ENCODE measurements around the gene DOCK2.
"Not testable (repeated sequence)": the region's sequence is repeated elsewhere in the genome, so short reads cannot be mapped to it uniquely, and the experiment has no call there.

Gene DOCK2

DNA sequence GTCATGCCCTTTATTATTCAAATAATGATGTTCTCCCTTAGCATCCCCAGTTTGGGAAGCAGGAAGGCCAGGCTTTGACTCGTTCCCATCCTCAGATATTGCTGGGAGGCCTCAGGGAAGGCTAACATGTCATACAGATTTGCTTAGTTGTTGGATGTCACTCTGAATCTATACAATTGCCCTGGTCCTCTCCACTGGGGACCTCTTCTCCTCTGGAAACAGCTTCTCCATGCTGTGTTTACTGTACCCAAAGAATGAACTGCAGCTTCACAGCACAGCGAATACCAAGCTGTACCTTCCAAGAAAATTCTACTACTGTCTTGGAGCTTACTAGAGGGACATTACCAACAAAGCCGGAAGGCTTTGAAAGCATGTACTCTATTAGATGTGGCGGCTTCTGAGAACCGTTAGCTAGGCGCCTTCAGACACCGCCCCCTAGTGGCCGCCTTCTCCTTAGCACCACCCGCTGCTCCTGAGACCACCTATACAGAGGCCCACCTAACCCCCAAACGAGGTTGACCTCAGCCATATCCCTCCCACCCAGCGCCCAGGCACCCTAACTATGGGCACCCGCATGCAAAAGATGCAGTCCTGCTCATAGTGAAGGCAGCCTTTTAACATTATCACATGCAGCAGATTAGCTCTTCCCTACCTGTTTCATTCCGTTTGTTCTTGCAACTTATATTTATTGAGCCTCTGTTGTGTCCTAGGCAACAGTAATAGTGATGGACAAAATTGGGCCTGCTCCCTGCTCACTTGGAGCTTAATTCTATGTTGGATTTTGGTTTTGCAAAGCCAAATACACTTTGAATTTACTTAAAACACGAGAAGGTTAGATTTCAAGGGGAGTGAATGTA lies 433.7 kb downstream of the DOCK2 start:
- peak; percentile 7 to 14 for DNase-seq

- no peak for DNase-seq
These were observed 434.7 kb downstream of the DOCK2 start for GRCh38 chr5:170071748-170072147.

- DNase-seq = no peak
These were observed 438.6 kb downstream of the DOCK2 start for GRCh38 chr5:170075696-170076095.

- no peak for DNase-seq
These were observed 439.1 kb downstream of the DOCK2 start for GRCh38 chr5:170076211-170076610.

DNA sequence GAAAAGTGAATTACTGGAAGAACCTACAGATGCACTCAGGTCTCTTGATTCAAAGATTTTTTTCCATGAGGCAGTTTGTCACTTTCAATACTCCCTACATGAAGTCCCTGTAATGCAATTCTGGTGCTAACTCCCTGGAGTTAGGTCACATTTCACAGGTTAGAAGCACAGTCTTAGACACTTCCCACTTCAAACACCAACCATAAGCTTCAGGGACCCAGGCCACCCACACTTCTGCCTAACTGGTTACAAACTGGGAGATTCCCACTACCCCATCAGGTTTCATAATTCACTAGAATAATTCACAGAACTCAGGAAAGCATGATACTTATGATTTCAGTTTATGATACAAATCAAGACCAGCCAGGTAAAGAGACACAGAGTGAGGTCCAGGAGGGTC lies 439.7 kb downstream of the DOCK2 start:
- DNase-seq = no peak

DNA sequence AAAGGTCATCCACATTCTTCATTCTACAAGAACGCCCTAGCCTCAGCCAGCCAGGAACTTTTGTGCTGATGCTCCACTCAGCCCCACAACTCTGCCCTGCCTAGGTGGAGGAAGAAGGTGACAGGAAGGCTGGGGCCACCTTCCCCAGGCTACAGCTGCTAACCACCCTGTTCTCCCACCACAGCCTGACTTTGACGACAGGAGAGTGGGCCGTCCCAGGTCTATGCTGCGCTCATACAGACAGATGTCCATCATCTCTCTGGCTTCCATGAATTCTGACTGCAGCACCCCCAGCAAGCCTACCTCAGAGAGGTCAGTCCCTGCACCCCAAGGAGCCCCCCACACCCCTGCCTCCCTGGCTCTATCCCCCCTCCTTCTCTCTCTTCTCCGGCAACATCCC lies 440.5 kb downstream of the DOCK2 start:
- DNase-seq = no peak

DNA sequence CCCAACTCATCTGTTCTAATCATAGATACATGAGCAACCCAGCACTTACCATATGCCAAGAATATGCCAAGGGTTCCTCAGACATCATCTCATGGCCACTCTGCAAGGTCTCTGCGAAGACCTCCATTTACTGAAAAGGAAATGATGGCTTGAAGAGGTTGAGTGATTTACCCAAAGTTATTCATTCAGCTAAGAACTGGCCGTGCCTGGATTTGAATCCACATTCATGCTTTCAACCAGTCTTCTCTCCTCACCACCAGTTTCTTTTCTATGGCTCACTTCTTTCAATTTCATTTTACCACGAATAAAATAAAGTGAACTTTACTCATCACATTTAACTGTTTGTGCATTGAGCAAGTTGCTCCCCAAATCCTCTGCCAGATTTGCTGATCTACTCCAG lies 441.4 kb downstream of the DOCK2 start:
- no peak for DNase-seq

GRCh38 chr5:170078931-170079330 lies 441.9 kb downstream of the DOCK2 start:
- no peak for DNase-seq

GRCh38 chr5:170080217-170080616 lies 443.1 kb downstream of the DOCK2 start:
- no peak for DNase-seq

GRCh38 chr5:170080786-170081445 lies 443.8 kb downstream of the DOCK2 start:
- DNase-seq = no peak

DNA sequence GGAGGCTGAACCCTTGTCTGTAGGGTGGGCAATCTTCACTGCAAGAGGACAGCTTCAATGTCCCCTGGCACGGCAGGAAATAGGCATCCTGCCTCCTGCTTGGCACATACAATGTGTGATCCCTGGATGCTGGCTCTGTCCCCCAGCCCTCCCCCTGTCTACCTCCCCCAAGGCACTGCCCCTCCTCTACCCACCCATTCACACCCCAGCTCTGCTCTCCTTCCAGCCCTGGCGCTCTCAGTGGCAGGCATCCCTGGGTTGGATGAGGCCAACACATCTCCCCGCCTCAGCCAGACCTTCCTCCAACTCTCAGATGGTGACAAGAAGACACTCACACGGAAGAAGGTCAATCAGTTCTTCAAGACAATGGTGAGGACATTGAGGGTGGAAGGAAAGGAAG lies 444.5 kb downstream of the DOCK2 start:
- no peak for DNase-seq

GRCh38 chr5:170082701-170083100 lies 445.6 kb downstream of the DOCK2 start:
- no peak for DNase-seq

DNA sequence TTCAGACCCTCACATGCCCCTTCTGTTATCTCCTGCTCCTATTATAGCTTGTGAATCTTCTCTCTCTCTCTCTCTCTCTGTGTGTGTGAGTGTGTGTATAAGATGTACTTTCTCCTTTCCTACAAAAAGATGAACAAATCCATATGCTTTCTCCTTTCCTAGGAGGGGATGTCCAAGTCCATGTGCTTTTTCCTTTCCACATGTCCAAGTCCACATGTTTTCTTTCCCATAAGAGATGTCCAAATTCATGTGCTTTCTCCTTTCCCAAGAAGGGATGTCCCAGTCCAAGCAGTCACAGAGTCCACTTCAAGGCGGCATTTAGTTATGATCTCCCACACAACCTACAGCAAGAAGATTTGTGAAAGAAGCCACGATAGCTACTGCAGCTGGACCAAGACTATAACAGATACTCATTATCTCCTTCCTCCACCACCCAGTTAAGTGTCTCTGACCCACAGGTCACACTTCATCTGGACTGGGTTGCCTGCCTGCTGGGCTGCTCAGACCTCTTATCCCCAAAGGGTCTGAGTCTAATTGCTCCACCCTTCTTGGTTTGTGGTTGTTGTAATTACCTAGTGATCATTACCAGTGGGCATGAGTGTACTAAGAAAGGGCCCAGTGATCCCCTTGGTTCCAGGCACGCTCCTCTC lies 450.2 kb downstream of the DOCK2 start:
- no peak for DNase-seq

- no peak for DNase-seq
These were observed 455.5 kb downstream of the DOCK2 start for GRCh38 chr5:170092455-170093101.

GRCh38 chr5:170094329-170094728 lies 457.3 kb downstream of the DOCK2 start:
- DNase-seq = not testable (repeated sequence)

- no peak for DNase-seq
These were observed 458.6 kb downstream of the DOCK2 start for GRCh38 chr5:170095646-170096045.

GRCh38 chr5:170097934-170098333 lies 460.9 kb downstream of the DOCK2 start:
- DNase-seq = no peak

GRCh38 chr5:170100066-170100943 lies 463.2 kb downstream of the DOCK2 start:
- peak; percentile 64 to 65 for DNase-seq

DNA sequence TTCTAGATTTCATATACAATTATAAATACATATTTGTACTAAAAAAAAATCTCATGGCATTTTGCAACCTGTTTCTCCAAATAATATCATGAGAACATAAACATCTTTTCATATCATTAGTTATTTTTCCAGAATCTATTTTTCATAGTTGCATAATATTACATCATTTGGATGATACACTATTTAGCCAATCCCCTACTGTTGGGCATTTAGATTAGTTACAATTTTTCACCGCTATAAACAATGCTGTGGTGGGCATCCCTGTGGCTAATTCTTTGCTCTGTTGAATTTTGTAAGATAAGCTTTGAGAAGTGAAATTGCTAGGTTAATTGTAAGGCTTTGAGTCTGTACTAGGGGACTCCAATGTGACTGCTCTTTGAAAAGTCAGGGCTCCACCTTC lies 466.4 kb downstream of the DOCK2 start:
- no peak for DNase-seq

DNA sequence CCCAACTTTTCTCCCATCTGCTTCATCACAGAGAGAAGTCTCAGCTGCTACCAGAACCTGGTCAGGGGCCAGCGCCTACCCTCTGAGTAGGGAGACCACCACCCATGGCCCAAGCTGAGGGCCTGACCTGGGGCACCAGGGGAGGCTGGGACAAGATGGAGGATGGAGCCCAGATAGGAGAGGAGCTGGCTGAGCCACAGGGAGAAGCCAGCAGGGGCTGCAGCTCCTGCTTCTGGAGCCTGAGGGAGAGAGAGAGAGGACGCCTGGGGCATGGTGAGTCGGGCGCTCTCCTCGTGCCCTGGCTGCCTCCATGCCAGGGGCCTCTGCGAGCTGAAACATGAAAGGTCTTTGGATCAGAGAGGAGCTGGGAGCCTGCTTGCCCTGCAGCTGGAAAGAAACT lies 467.2 kb downstream of the DOCK2 start:
- DNase-seq = no peak

GRCh38 chr5:170104710-170105109 lies 467.6 kb downstream of the DOCK2 start:
- DNase-seq = no peak

Data from stimulated activated CD4-positive, alpha-beta T cell treated with anti-CD3 and anti-CD28 coated beads, Interleukin-2, amount 100 ng/mL, for 48 hours (primary cell).